Parathyroid adenoma (tissue), 2 donors: ENCODE results near the gene SLC8A3.

Experiments
- H2AFZ ChIP-seq: fragments of 300-600 bp; sonication (generic); one replicate; pipeline ENCODE4 v1.7.0; 2017; ENCODE audit warnings: antibody characterized with exemption, mild to moderate bottlenecking
- H3K27ac ChIP-seq: fragments of 300-600 bp; sonication (generic); one replicate; pipeline ENCODE4 v1.7.0; 2017
- H3K27me3 ChIP-seq: fragments of 300-600 bp; sonication (generic); one replicate; pipeline ENCODE4 v1.7.0; 2017; ENCODE audit warnings: low read length; ENCODE audit not compliant: control insufficient read depth, insufficient read depth
- H3K36me3 ChIP-seq: fragments of 300-600 bp; sonication (generic); one replicate; pipeline ENCODE4 v1.7.0; 2017; ENCODE audit warnings: low read length; ENCODE audit not compliant: control insufficient read depth, insufficient read depth
- H3K4me1 ChIP-seq: fragments of 300-600 bp; sonication (generic); one replicate; pipeline ENCODE4 v1.7.0; 2017; ENCODE audit warnings: control low read depth
- H3K4me2 ChIP-seq: fragments of 300-600 bp; sonication (generic); one replicate; pipeline ENCODE4 v1.7.0; 2017; ENCODE audit warnings: low read length
- H3K4me3 ChIP-seq: fragments of 300-600 bp; sonication (generic); one replicate; pipeline ENCODE4 v1.7.0; 2017; ENCODE audit warnings: low read depth, low read length
- H3K79me2 ChIP-seq: fragments of 300-600 bp; sonication (generic); one replicate; pipeline ENCODE4 v1.7.0; 2017; ENCODE audit warnings: control low read depth
- H3K9ac ChIP-seq: fragments of 300-600 bp; sonication (generic); one replicate; pipeline ENCODE4 v1.7.0; 2017; ENCODE audit warnings: mild to moderate bottlenecking
- H3K9me3 ChIP-seq: fragments of 300-600 bp; sonication (generic); one replicate; pipeline ENCODE4 v1.7.0; 2017; ENCODE audit warnings: low read length; ENCODE audit not compliant: control insufficient read depth
- CTCF ChIP-seq: fragments of 300-600 bp; sonication (generic); IDR thresholded peaks from one replicate; pipeline ENCODE4 v1.7.0; 2017; ENCODE audit warnings: antibody characterized with exemption, mild to moderate bottlenecking
- donor health status: primary hyperparathyroidism.

Gene SLC8A3

GRCh38 chr14:70113211-70113610 is 75.5 kb downstream of the SLC8A3 start:
- no peaks in the 10 kb centered on the region for H3K27me3 ChIP-seq
- TF ChIP-seq CTCF = no peak
- no peaks in the 10 kb centered on the region for H3K4me1 ChIP-seq
- no peak overlapping the region for H3K4me2 ChIP-seq
- no peak overlapping the region for H3K27ac ChIP-seq
- H3K9ac ChIP-seq = no peak overlapping the region
- H3K4me3 ChIP-seq = no peak overlapping the region
- H2AFZ ChIP-seq = no peak overlapping the region
- H3K79me2 ChIP-seq = no peaks in the 10 kb centered on the region
- H3K9me3 ChIP-seq = no peaks in the 10 kb centered on the region
- H3K36me3 ChIP-seq = no peaks in the 10 kb centered on the region

- no peak overlapping the region for H3K4me2 ChIP-seq
- H3K4me3 ChIP-seq = no peak overlapping the region
- H2AFZ ChIP-seq = no peak overlapping the region
- no peak overlapping the region for H3K9ac ChIP-seq
- H3K27me3 ChIP-seq = no peaks in the 10 kb centered on the region
- TF ChIP-seq CTCF = no peak
- H3K36me3 ChIP-seq = no peaks in the 10 kb centered on the region
- H3K79me2 ChIP-seq = no peaks in the 10 kb centered on the region
- no peaks in the 10 kb centered on the region for H3K4me1 ChIP-seq
- no peaks in the 10 kb centered on the region for H3K9me3 ChIP-seq
- H3K27ac ChIP-seq = no peak overlapping the region
These were observed 80.3 kb downstream of the SLC8A3 start for GRCh38 chr14:70108419-70108818.

- no peak overlapping the region for H2AFZ ChIP-seq
- H3K36me3 ChIP-seq = no peaks in the 10 kb centered on the region
- H3K27ac ChIP-seq = no peak overlapping the region
- no peak overlapping the region for H3K4me3 ChIP-seq
- no peaks in the 10 kb centered on the region for H3K27me3 ChIP-seq
- no peak overlapping the region for H3K4me2 ChIP-seq
- H3K79me2 ChIP-seq = no peaks in the 10 kb centered on the region
- no peaks in the 10 kb centered on the region for H3K9me3 ChIP-seq
- no peak for TF ChIP-seq CTCF
- no peak overlapping the region for H3K9ac ChIP-seq
- H3K4me1 ChIP-seq = no peaks in the 10 kb centered on the region
These were observed 81.4 kb downstream of the SLC8A3 start for GRCh38 chr14:70107309-70107708.

- no peaks in the 10 kb centered on the region for H3K4me1 ChIP-seq
- no peak overlapping the region for H3K4me3 ChIP-seq
- no peak overlapping the region for H3K27ac ChIP-seq
- H3K27me3 ChIP-seq = no peaks in the 10 kb centered on the region
- H3K9me3 ChIP-seq = no peaks in the 10 kb centered on the region
- H3K4me2 ChIP-seq = no peak overlapping the region
- no peak for TF ChIP-seq CTCF
- no peak overlapping the region for H2AFZ ChIP-seq
- no peaks in the 10 kb centered on the region for H3K79me2 ChIP-seq
- no peak overlapping the region for H3K9ac ChIP-seq
- H3K36me3 ChIP-seq = no peaks in the 10 kb centered on the region
These were observed 88.7 kb downstream of the SLC8A3 start for GRCh38 chr14:70100071-70100470.

- H3K4me2 ChIP-seq = no peak overlapping the region
- no peaks in the 10 kb centered on the region for H3K79me2 ChIP-seq
- no peaks in the 10 kb centered on the region for H3K9me3 ChIP-seq
- no peaks in the 10 kb centered on the region for H3K27me3 ChIP-seq
- TF ChIP-seq CTCF = no peak
- peak overlapping the region; percentile 18 for H2AFZ ChIP-seq
- H3K9ac ChIP-seq = no peak overlapping the region
- H3K4me1 ChIP-seq = no peaks in the 10 kb centered on the region
- no peak overlapping the region for H3K27ac ChIP-seq
- no peaks in the 10 kb centered on the region for H3K36me3 ChIP-seq
- no peak overlapping the region for H3K4me3 ChIP-seq
These were observed 90.4 kb downstream of the SLC8A3 start for GRCh38 chr14:70098250-70098809.
